Measurements from ENCODE around the gene PGM5.

DNA sequence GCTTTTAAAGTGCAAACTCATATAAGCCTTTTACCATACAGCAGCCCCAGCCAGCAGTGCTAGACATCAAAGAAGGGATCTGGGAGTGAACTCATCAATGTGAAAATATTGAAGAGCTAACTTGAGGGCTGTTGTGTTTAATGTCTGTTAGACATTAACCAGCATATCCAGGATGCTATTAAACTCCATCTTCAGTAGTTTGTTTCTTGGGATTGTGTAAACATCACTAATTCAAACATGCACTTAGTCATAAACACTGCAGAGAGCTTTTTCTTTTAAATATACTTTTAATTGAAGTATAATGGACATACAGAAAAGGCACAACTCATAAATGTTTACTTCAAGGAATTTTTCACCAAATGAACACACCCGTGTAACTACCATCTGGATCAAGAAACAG is 102.5 kb downstream of the PGM5 start:
- TF ChIP-seq, protein P1, sequence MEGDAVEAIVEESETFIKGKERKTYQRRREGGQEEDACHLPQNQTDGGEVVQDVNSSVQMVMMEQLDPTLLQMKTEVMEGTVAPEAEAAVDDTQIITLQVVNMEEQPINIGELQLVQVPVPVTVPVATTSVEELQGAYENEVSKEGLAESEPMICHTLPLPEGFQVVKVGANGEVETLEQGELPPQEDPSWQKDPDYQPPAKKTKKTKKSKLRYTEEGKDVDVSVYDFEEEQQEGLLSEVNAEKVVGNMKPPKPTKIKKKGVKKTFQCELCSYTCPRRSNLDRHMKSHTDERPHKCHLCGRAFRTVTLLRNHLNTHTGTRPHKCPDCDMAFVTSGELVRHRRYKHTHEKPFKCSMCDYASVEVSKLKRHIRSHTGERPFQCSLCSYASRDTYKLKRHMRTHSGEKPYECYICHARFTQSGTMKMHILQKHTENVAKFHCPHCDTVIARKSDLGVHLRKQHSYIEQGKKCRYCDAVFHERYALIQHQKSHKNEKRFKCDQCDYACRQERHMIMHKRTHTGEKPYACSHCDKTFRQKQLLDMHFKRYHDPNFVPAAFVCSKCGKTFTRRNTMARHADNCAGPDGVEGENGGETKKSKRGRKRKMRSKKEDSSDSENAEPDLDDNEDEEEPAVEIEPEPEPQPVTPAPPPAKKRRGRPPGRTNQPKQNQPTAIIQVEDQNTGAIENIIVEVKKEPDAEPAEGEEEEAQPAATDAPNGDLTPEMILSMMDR (IDR thresholded peaks at IDR 0.05; ENCODE audit: control extremely low read depth in 1 of 3, insufficient read depth in 1 of 3, low read depth in 1 of 3, low read length in 3 of 3) = no peak
- TF ChIP-seq, protein P2, sequence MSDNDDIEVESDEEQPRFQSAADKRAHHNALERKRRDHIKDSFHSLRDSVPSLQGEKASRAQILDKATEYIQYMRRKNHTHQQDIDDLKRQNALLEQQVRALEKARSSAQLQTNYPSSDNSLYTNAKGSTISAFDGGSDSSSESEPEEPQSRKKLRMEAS (IDR thresholded peaks at IDR 0.05) = no peak
- TF ChIP-seq POLR2A (IDR thresholded peaks at IDR 0.05; ENCODE audit: control extremely low read depth in 1 of 2, low read depth in 2 of 2, low read length in 2 of 2) (no peak), EZH2 (IDR thresholded peaks at IDR 0.05; ENCODE audit: low read depth, low read length, severe bottlenecking) (no peak), SP1 (IDR thresholded peaks at IDR 0.05; ENCODE audit: low read depth, low read length) (no peak), BCL11A (IDR thresholded peaks at IDR 0.05; ENCODE audit: low read depth in 2 of 2, low read length in 2 of 2) (no peak), EP300 (IDR thresholded peaks at IDR 0.05; ENCODE audit: borderline replicate concordance in 1 of 2, low read depth in 2 of 2, low read length in 2 of 2) (no peak), SIX5 (IDR thresholded peaks at IDR 0.05; ENCODE audit: low read depth, low read length) (no peak), JUN (IDR thresholded peaks at IDR 0.05; ENCODE audit: low read depth, low read length) (no peak), FOSL1 (IDR thresholded peaks at IDR 0.05; ENCODE audit: insufficient read depth, low read depth, low read length) (no peak), SRF (IDR thresholded peaks at IDR 0.05; ENCODE audit: low read depth, low read length) (no peak), CEBPB (IDR thresholded peaks at IDR 0.05; ENCODE audit: low read depth, low read length) (no peak), KDM5A (IDR thresholded peaks at IDR 0.05; ENCODE audit: low read length) (no peak), YY1 (IDR thresholded peaks at IDR 0.05; ENCODE audit: low read depth, low read length) (no peak)
